Measurements from ENCODE around the gene SETD3. TPM values are rescaled to one million over a fixed set of nuclear protein-coding genes. Genes with fewer than 3 reads are reported as not detected.

SETD3 gene
- total and polyA plus RNA-seq, 9 donors, result 27.9 to 133 (median 79.2) TPM

GRCh38 chr14:99517643-99518381 is 37.2 kb upstream of the SETD3 start:
- H3K36me3 ChIP-seq, result no peaks in the 10 kb centered on the region
- TF ChIP-seq POLR2A (IDR thresholded peaks at IDR 0.05), result no peak
- no peak for TF ChIP-seq EP300 (IDR thresholded peaks at IDR 0.05)
- no peak for TF ChIP-seq CTCF (IDR thresholded peaks at IDR 0.05)
- WGBS, 3 donors, result 57 to 71% (median 60%) methylated on average over 10 to 16 of the region's 16 CpGs
- H3K4me1 ChIP-seq (ENCODE audit: insufficient read depth), result peaks cover 9% of the 10 kb centered on the region
- H3K27me3 ChIP-seq, result no peaks in the 10 kb centered on the region
- no peak overlapping the region for H3K27ac ChIP-seq
- peak in 3 of 5 donors; percentile 19 to 36 (median 24) for DNase-seq
- intact Hi-C loops (cut with DNase I), result loop anchor here (2.0 to 10.0 kb wide), 3 partner anchors 111 to 369 kb away; no protein-coding TSS in a partner anchor
- H3K9me3 ChIP-seq, result no peaks in the 10 kb centered on the region
- H3K4me3 ChIP-seq, result no peak overlapping the region

GRCh38 chr14:99516871-99517642 is 36.4 kb upstream of the SETD3 start:
- H3K36me3 ChIP-seq, result no peaks in the 10 kb centered on the region
- H3K27me3 ChIP-seq, result no peaks in the 10 kb centered on the region
- 79 to 89% (median 81%) methylated on average over 14 of the region's 14 CpGs for WGBS, 3 donors
- H3K4me3 ChIP-seq, result no peak overlapping the region
- no peaks in the 10 kb centered on the region for H3K9me3 ChIP-seq
- intact Hi-C loops (cut with DNase I), result loop anchor here in 2 of 4 donors (2.0 to 10.0 kb wide), 3 partner anchors 112 to 370 kb away; no protein-coding TSS in a partner anchor
- peak in 1 of 5 donors; percentile 24 for DNase-seq
- TF ChIP-seq CTCF (IDR thresholded peaks at IDR 0.05) (no peak), POLR2A (IDR thresholded peaks at IDR 0.05) (no peak), EP300 (IDR thresholded peaks at IDR 0.05) (no peak)
- no peak overlapping the region for H3K27ac ChIP-seq
- H3K4me1 ChIP-seq (ENCODE audit: insufficient read depth), result peaks cover 2% of the 10 kb centered on the region

- peaks cover 2% of the 10 kb centered on the region for H3K4me1 ChIP-seq (ENCODE audit: insufficient read depth)
- WGBS, 3 donors, result 69 to 78% (median 71%) methylated on average over 24 of the region's 24 CpGs
- no peak for TF ChIP-seq EP300 (IDR thresholded peaks at IDR 0.05)
- no peak for TF ChIP-seq POLR2A (IDR thresholded peaks at IDR 0.05)
- no peak for TF ChIP-seq CTCF (IDR thresholded peaks at IDR 0.05)
- H3K4me3 ChIP-seq, result no peak overlapping the region
- H3K27me3 ChIP-seq, result no peaks in the 10 kb centered on the region
- H3K36me3 ChIP-seq, result no peaks in the 10 kb centered on the region
- DNase-seq, result peak in 2 of 5 donors; percentile 23 to 34
- no peaks in the 10 kb centered on the region for H3K9me3 ChIP-seq
- intact Hi-C loops (cut with DNase I), result loop anchor here in 2 of 4 donors (2.0 to 10.0 kb wide), 3 partner anchors 112 to 371 kb away; no protein-coding TSS in a partner anchor
- H3K27ac ChIP-seq, result no peak overlapping the region
Observed at GRCh38 chr14:99516156-99516870, 35.7 kb upstream of the SETD3 start.

All from ovary (tissue), 9 donors.